Smooth muscle cell (in vitro differentiated cells): ENCODE results near the gene PPM1L. TPM values are rescaled to one million over a fixed set of nuclear protein-coding genes. Genes with fewer than 3 reads are reported as not detected.

Experiments used
- DNase-seq: peaks from one replicate; lab custom pipeline; 2025; ENCODE audit not compliant: unreplicated experiment; lab: John Stamatoyannopoulos, UW
- H2AFZ ChIP-seq: fragments of 200-600 bp; sonication (generic); 2 replicates; pipeline ENCODE4 v1.6.0; 2016; ENCODE audit warnings: antibody characterized with exemption, low read depth, mild to moderate bottlenecking
- H3F3A ChIP-seq: fragments of 200-600 bp; sonication (generic); 2 replicates; pipeline ENCODE4 v1.6.0; 2017; ENCODE audit warnings: antibody characterized with exemption, low read depth
- H3K27ac ChIP-seq: fragments of 200-600 bp; sonication (generic); 2 replicates; pipeline ENCODE4 v1.5.1; 2016; ENCODE audit warnings: low read depth, mild to moderate bottlenecking
- H3K27me3 ChIP-seq: fragments of 200-600 bp; sonication (generic); 2 replicates; pipeline ENCODE4 v1.6.1; 2016; ENCODE audit warnings: low read depth, mild to moderate bottlenecking
- H3K36me3 ChIP-seq: fragments of 200-600 bp; sonication (generic); 2 replicates; pipeline ENCODE4 v1.5.1; 2016; ENCODE audit warnings: low read depth
- H3K4me1 ChIP-seq: fragments of 200-600 bp; sonication (generic); 2 replicates; pipeline ENCODE4 v1.5.1; 2016; ENCODE audit warnings: low read depth
- H3K4me2 ChIP-seq: fragments of 200-600 bp; sonication (generic); 2 replicates; pipeline ENCODE4 v1.6.0; 2016; ENCODE audit warnings: mild to moderate bottlenecking
- H3K4me3 ChIP-seq: fragments of 200-600 bp; sonication (generic); 2 replicates; pipeline ENCODE4 v1.5.1; 2016; ENCODE audit warnings: mild to moderate bottlenecking
- H3K79me2 ChIP-seq: fragments of 200-600 bp; sonication (generic); 2 replicates; pipeline ENCODE4 v1.6.0; 2016; ENCODE audit warnings: low read depth, mild to moderate bottlenecking
- H3K9ac ChIP-seq: fragments of 200-600 bp; sonication (generic); 2 replicates; pipeline ENCODE4 v1.6.0; 2016; ENCODE audit warnings: low read depth
- H3K9me3 ChIP-seq: fragments of 200-600 bp; sonication (generic); replicated peaks from 2 replicates; pipeline ENCODE4 v1.5.1; 2016; ENCODE audit warnings: low read depth
- H4K20me1 ChIP-seq: fragments of 200-600 bp; sonication (generic); 2 replicates; pipeline ENCODE4 v1.6.0; 2016; ENCODE audit warnings: low read depth
- CTCF ChIP-seq: fragments of 200-600 bp; sonication (generic); IDR thresholded peaks from 2 replicates; pipeline ENCODE4 v1.5.1; 2017; ENCODE audit warnings: borderline replicate concordance, mild to moderate bottlenecking, antibody characterized with exemption; ENCODE audit not compliant: insufficient read depth, poor library complexity, severe bottlenecking
- WGBS: methylation state at CpG from one replicate; pipeline ENCODE4 v1.1.7; 2016; ENCODE audit warnings: low lambda C conversion rate; 5-methylcytosine and 5-hydroxymethylcytosine counted together
- polyA plus RNA-seq: library from polyadenylated mRNA; unstranded; fragments of >200 nt; fragmentation: Nextera tagmentation; extraction: Ambion mirVana; gene quantifications from 2 replicates; pipeline ENCODE4 v1.2.1, GENCODE V29; 2016
- total RNA-seq: library from RNA; depleted of rRNA; stranded (reverse); fragments of >200 nt; gene quantifications from 2 replicates; pipeline ENCODE4 v1.2.3, GENCODE V29; 2014

The PPM1L gene
- total and polyA plus RNA-seq, 2 experiments from 2014 or later = 0.14 to 1.9 TPM

GRCh38 chr3:161014843-161015749 is 259.1 kb downstream of the PPM1L start:
- Histone ChIP-seq H3F3A (no peaks in the 10 kb centered on the region), H3K9me3 (no peaks in the 10 kb centered on the region), H3K4me2 (no peak overlapping the region), H3K9ac (no peak overlapping the region), H3K36me3 (no peaks in the 10 kb centered on the region), H3K4me1 (no peaks in the 10 kb centered on the region), H3K4me3 (no peak overlapping the region), H3K27me3 (no peaks in the 10 kb centered on the region), H3K27ac (no peak overlapping the region), H3K79me2 (no peaks in the 10 kb centered on the region), H2AFZ (no peak overlapping the region), H4K20me1 (no peaks in the 10 kb centered on the region)
- 83% methylated on average over 4 of the region's 4 CpGs for WGBS
- no peak for DNase-seq
- TF ChIP-seq CTCF = no peak

GRCh38 chr3:161016417-161017313 is 260.6 kb downstream of the PPM1L start:
- Histone ChIP-seq H3K9me3 (peaks cover 2% of the 10 kb centered on the region), H3K4me2 (peak overlapping the region; percentile 69), H4K20me1 (no peaks in the 10 kb centered on the region), H3K27me3 (no peaks in the 10 kb centered on the region), H3F3A (no peaks in the 10 kb centered on the region), H3K9ac (no peak overlapping the region), H3K36me3 (no peaks in the 10 kb centered on the region), H3K27ac (peak overlapping the region; percentile 25), H3K4me3 (no peak overlapping the region), H2AFZ (no peak overlapping the region), H3K4me1 (no peaks in the 10 kb centered on the region), H3K79me2 (no peaks in the 10 kb centered on the region)
- TF ChIP-seq CTCF = no peak
- WGBS = 75% methylated on average over 6 of the region's 6 CpGs
- no peak for DNase-seq

- Histone ChIP-seq H3K79me2 (no peaks in the 10 kb centered on the region), H3K4me1 (no peaks in the 10 kb centered on the region), H3K4me3 (no peak overlapping the region), H3K9me3 (peaks cover 4% of the 10 kb centered on the region), H3K27me3 (no peaks in the 10 kb centered on the region), H3K9ac (no peak overlapping the region), H2AFZ (no peak overlapping the region), H4K20me1 (no peaks in the 10 kb centered on the region), H3K36me3 (no peaks in the 10 kb centered on the region), H3F3A (no peaks in the 10 kb centered on the region), H3K4me2 (no peak overlapping the region), H3K27ac (no peak overlapping the region)
- WGBS = 90% methylated on average over 2 of the region's 2 CpGs
- no peak for DNase-seq
- TF ChIP-seq CTCF = no peak
These were observed 261.9 kb downstream of the PPM1L start for GRCh38 chr3:161017971-161018370.
